ENCODE data around the gene TEX22. TPM values are rescaled to one million over a fixed set of nuclear protein-coding genes. Genes with fewer than 3 reads are reported as not detected.

TEX22 gene
- total RNA-seq, 1 donor from 2014 or later = not detected

DNA sequence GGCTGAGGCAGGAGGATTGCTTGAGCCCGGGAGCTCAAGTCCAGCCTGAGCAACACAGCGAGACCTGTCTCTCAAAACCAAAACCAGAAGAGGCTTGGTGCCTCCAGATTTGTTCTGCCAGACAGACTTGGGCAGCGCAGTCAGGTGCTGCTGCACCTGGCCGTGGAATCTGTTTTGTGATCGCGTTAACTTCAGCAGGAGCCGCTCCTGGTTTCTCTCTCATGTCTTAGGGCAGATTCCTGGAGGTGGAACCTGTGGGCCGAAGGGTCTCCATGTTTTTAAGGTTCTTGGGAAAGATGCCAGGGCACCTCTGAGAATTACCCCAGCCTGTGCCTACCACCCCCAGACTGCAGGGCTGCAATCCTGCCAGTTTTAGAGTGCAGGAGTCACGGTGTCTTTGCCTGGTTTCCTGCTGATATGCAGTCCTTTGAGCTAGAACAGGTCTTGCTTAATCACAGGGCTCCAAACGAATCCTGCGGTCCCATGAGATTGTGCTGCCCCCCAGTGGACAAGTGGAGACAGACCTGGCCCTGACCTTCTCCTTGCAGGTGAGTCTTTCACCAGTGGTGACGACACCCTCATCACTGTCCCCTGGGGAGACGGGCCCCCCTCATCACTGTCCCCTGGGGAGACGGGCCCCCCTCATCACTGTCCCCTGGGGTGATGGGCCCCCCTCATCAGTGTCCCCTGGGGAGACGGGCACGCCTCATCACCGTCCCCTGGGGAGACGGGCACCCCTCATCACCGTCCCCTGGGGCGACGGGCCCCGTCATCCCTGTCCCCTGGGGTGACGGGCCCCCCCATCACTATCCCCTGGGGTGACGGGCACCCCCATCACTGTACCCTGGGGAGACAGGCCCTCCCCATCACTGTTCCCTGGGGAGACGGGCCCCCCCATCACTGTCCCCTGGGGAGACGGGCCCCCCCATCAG is 46.2 kb upstream of the TEX22 start:
- TF ChIP-seq CTCF (IDR thresholded peaks at IDR 0.05) = peak; percentile 76 to 84 (median 81)
- Histone ChIP-seq H3K4me1 (peaks cover 0 to 3% of the 10 kb centered on the region in 2 donors), H3K36me3 (peaks cover 10 to 37% of the 10 kb centered on the region in 2 donors), H3K9me3 (no peaks in the 10 kb centered on the region), H3K27me3 (no peaks in the 10 kb centered on the region), H3K27ac (no peak overlapping the region), H3K4me3 (no peak overlapping the region)
- intact Hi-C loops (cut with DNase I) = loop anchor here (1.0 to 2.0 kb wide), 2 partner anchors 149 to 261 kb away; no protein-coding TSS in a partner anchor
- peak; percentile 40 to 86 for DNase-seq (ENCODE audit: low spot score in 2 of 2)

DNA sequence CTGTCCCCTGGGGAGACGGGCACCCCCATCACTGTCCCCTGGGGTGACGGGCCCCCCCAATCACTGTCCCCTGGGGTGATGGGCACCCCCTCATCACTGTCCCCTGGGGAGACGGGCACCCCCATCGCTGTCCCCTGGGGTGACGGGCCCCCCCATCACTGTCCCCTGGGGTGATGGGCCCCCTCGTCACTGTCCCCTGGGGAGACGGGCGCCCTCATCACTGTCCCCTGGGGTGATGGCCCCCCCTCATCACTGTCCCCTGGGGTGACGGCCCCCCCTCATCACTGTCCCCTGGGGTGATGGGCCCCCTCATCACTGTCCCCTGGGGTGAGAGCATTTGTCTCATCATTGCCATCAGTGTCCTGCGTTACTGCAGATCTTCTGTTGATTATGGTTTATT is 45.2 kb upstream of the TEX22 start:
- intact Hi-C loops (cut with DNase I) = loop anchor here (2.0 kb wide), 1 partner anchor 262 kb away; no protein-coding TSS in a partner anchor
- peaks cover 10 to 47% of the 10 kb centered on the region in 2 donors for H3K36me3 ChIP-seq

GRCh38 chr14:105354541-105354940 is 43.8 kb upstream of the TEX22 start:
- TF ChIP-seq CTCF (IDR thresholded peaks at IDR 0.05) = no peak
- H3K36me3 ChIP-seq = peaks cover 10 to 49% of the 10 kb centered on the region in 2 donors

More for the DNA sequence above, 45.2 kb upstream of the TEX22 start:
- Histone ChIP-seq H3K9me3 (no peaks in the 10 kb centered on the region), H3K27ac (no peak overlapping the region), H3K4me3 (no peak overlapping the region), H3K27me3 (no peaks in the 10 kb centered on the region), H3K4me1 (peaks cover 0 to 3% of the 10 kb centered on the region in 2 donors)
- DNase-seq (ENCODE audit: low spot score in 2 of 2) = no peak
- no peak for TF ChIP-seq CTCF (IDR thresholded peaks at IDR 0.05)

DNA sequence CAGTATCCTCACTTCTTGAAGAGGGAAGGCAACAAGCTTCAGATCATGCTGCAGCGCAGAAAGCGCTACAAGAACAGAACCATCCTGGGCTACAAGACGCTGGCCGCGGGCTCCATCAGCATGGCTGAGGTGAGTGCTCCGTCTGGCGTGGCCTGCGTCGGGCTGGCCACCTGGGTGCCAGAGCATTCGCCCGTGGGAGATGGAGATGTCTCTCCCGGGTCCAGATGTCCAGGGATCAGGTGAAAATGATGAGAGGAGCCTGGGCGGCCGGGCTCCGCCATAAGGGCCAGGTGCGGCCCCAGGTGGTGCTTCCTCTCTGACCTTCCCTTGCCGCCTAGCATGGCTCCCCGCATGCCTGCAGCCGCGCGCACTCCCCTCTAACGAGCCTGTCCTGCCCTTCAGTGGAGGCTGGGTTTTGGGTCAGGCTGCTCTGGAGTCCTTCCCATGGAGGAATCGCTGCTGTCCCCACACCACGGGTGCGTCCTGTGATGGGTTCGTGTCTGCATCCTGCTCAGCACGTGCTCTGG is 43.2 kb upstream of the TEX22 start:
- intact Hi-C loops (cut with DNase I) = no loop called here
- no peaks in the 10 kb centered on the region for H3K27me3 ChIP-seq
- H3K36me3 ChIP-seq = peaks cover 10 to 44% of the 10 kb centered on the region in 2 donors
- no peak overlapping the region for H3K27ac ChIP-seq
- no peak for TF ChIP-seq CTCF (IDR thresholded peaks at IDR 0.05)
- DNase-seq (ENCODE audit: low spot score in 2 of 2) = no peak
- H3K9me3 ChIP-seq = no peaks in the 10 kb centered on the region
- H3K4me1 ChIP-seq = peaks cover 0 to 3% of the 10 kb centered on the region in 2 donors
- H3K4me3 ChIP-seq = no peak overlapping the region

More at GRCh38 chr14:105354541-105354940, 43.8 kb upstream of the TEX22 start:
- H3K9me3 ChIP-seq = no peaks in the 10 kb centered on the region
- intact Hi-C loops (cut with DNase I) = no loop called here
- H3K27ac ChIP-seq = no peak overlapping the region
- no peaks in the 10 kb centered on the region for H3K27me3 ChIP-seq
- H3K4me3 ChIP-seq = no peak overlapping the region
- DNase-seq (ENCODE audit: low spot score in 2 of 2) = no peak
- peaks cover 0 to 3% of the 10 kb centered on the region in 2 donors for H3K4me1 ChIP-seq

- Histone ChIP-seq H3K27me3 (no peaks in the 10 kb centered on the region), H3K36me3 (peaks cover 15 to 45% of the 10 kb centered on the region in 2 donors), H3K9me3 (no peaks in the 10 kb centered on the region), H3K4me3 (no peak overlapping the region), H3K27ac (no peak overlapping the region), H3K4me1 (peaks cover 0 to 3% of the 10 kb centered on the region in 2 donors)
- no peak for DNase-seq (ENCODE audit: low spot score in 2 of 2)
- intact Hi-C loops (cut with DNase I) = no loop called here
- TF ChIP-seq CTCF (IDR thresholded peaks at IDR 0.05) = no peak
Observed at GRCh38 chr14:105355850-105356604, 42.3 kb upstream of the TEX22 start.

Data from ascending aorta (tissue), 2 donors.